Small intestine (tissue), 7 donors: Measurements from ENCODE around the gene SMG1. TPM values are rescaled to one million over a fixed set of nuclear protein-coding genes. Genes with fewer than 3 reads are reported as not detected.
"Not testable (repeated sequence)": the region's sequence is repeated elsewhere in the genome, so short reads cannot be mapped to it uniquely, and the experiment has no call there.

ENCODE experiments used
- DNase-seq, 2 donors: peaks; one replicate each; pipeline versions ENCODE4 v3.0.0 to v3.0.0-alpha.2; 2013
- FAIRE-seq: peaks from 2 replicates; lab custom pipeline; 2012; peaks lifted over from hg19 to GRCh38; lab: Jason Lieb, UNC
- H3K27ac ChIP-seq, 3 donors: one replicate each; pipeline ENCODE4 v1.5.1; 2013; ENCODE audit warnings: low read length in 2 of 3, mild to moderate bottlenecking in 2 of 3, control low read depth in 1 of 3, inconsistent platforms in 1 of 3, low read depth in 1 of 3, moderate library complexity in 1 of 3
- H3K27me3 ChIP-seq, 3 donors: one replicate each; pipeline ENCODE4 v1.6.1; 2013; ENCODE audit warnings: low read length in 3 of 3, inconsistent platforms in 1 of 3; ENCODE audit not compliant: control insufficient read depth in 3 of 3, insufficient read depth in 3 of 3
- H3K36me3 ChIP-seq, 3 donors: one replicate each; pipeline ENCODE4 v1.6.1; 2013; ENCODE audit warnings: low read length in 3 of 3, inconsistent platforms in 1 of 3, low read depth in 1 of 3, mild to moderate bottlenecking in 1 of 3, moderate library complexity in 1 of 3; ENCODE audit not compliant: control insufficient read depth in 3 of 3, insufficient read depth in 2 of 3
- H3K4me1 ChIP-seq, 3 donors: one replicate each; pipeline ENCODE4 v1.6.1; 2013; ENCODE audit warnings: low read length in 2 of 3, inconsistent platforms in 1 of 3, low read depth in 1 of 3, mild to moderate bottlenecking in 1 of 3, moderate library complexity in 1 of 3; ENCODE audit not compliant: control insufficient read depth in 3 of 3, insufficient read depth in 2 of 3
- H3K4me3 ChIP-seq, 3 donors: one replicate each; pipeline ENCODE4 v1.5.1; 2013; ENCODE audit warnings: low read length in 3 of 3, control low read depth in 1 of 3, inconsistent platforms in 1 of 3, low read depth in 1 of 3, mild to moderate bottlenecking in 1 of 3, moderate library complexity in 1 of 3
- H3K9me3 ChIP-seq, 2 donors: one replicate each; pipeline ENCODE4 v1.6.1; 2013; ENCODE audit warnings: low read depth in 1 of 2, low read length in 1 of 2; ENCODE audit not compliant: control insufficient read depth in 2 of 2, insufficient read depth in 1 of 2
- WGBS, 3 donors: extraction: QIAGEN DNeasy Blood & Tissue Kit; methylation state at CpG; one replicate each; pipeline ENCODE4 v1.1.7; 2013; 5-methylcytosine and 5-hydroxymethylcytosine counted together
- polyA plus RNA-seq, 4 donors: library from polyadenylated mRNA; stranded (reverse) in 3 of 4; unstranded in 1 of 4; fragments of 200-250 nt in 3 of 4; fragments of 120-200 nt in 1 of 4; gene quantifications; one replicate each; pipeline versions ENCODE4 v1.2.1 to v1.2.3, GENCODE V29; 2013
- donor health status: healthy with polysubstance abuse.
- donor health status: control.
- donor health status: control.
- donor health status: Bipolar disorder and iron deficiency.
- donor health status: healthy.

Gene SMG1
- polyA plus RNA-seq, 4 donors = 9.2 to 43.4 (median 12.1) TPM

- H3K27ac ChIP-seq, H3K4me1 ChIP-seq, DNase-seq, FAIRE-seq, H3K9me3 ChIP-seq, H3K4me3 ChIP-seq, H3K27me3 ChIP-seq, H3K36me3 ChIP-seq: not testable (repeated sequence)
- 73 to 87% (median 82%) methylated on average over 2 of the region's 2 CpGs for WGBS, 3 donors
Measured at GRCh38 chr16:18884456-18884855, 41.8 kb downstream of the SMG1 start.

- WGBS, 3 donors = 93 to 97% (median 93%) methylated on average over 4 of the region's 4 CpGs
- not testable (repeated sequence) for H3K9me3 ChIP-seq, H3K4me3 ChIP-seq, FAIRE-seq, H3K27me3 ChIP-seq, DNase-seq, H3K27ac ChIP-seq, H3K4me1 ChIP-seq
- H3K36me3 ChIP-seq = peaks cover 0 to 23% (median 1%) of the 10 kb centered on the region in 3 donors
Measured at GRCh38 chr16:18877734-18878133, 48.5 kb downstream of the SMG1 start.

GRCh38 chr16:18877259-18877658 lies 48.9 kb downstream of the SMG1 start:
- not testable (repeated sequence) for H3K9me3 ChIP-seq, DNase-seq, H3K4me1 ChIP-seq, H3K4me3 ChIP-seq, FAIRE-seq, H3K27ac ChIP-seq, H3K27me3 ChIP-seq
- peaks cover 0 to 24% (median 1%) of the 10 kb centered on the region in 3 donors for H3K36me3 ChIP-seq
- WGBS, 3 donors = 78 to 89% (median 87%) methylated on average over 4 of the region's 4 CpGs

GRCh38 chr16:18876301-18876700 lies 49.9 kb downstream of the SMG1 start:
- H3K9me3 ChIP-seq, H3K4me1 ChIP-seq, DNase-seq, H3K4me3 ChIP-seq, H3K27me3 ChIP-seq, H3K27ac ChIP-seq, FAIRE-seq: not testable (repeated sequence)
- WGBS, 3 donors = 80 to 95% (median 93%) methylated on average over 5 of the region's 5 CpGs
- H3K36me3 ChIP-seq = peaks cover 0 to 22% (median 1%) of the 10 kb centered on the region in 3 donors

GRCh38 chr16:18869043-18869771 lies 57.0 kb downstream of the SMG1 start:
- H3K4me3 ChIP-seq, FAIRE-seq, DNase-seq, H3K4me1 ChIP-seq, H3K27me3 ChIP-seq, H3K9me3 ChIP-seq, H3K27ac ChIP-seq: not testable (repeated sequence)
- peaks cover 0 to 18% (median 1%) of the 10 kb centered on the region in 3 donors for H3K36me3 ChIP-seq
- 61 to 74% (median 71%) methylated on average over 2 of the region's 2 CpGs for WGBS, 3 donors

GRCh38 chr16:18866277-18866823 lies 59.9 kb downstream of the SMG1 start:
- H3K27me3 ChIP-seq, FAIRE-seq, H3K4me3 ChIP-seq, H3K4me1 ChIP-seq, H3K9me3 ChIP-seq, H3K27ac ChIP-seq, H3K36me3 ChIP-seq: not testable (repeated sequence)
- WGBS, 3 donors = 60 to 74% (median 71%) methylated on average over 2 of the region's 2 CpGs
- DNase-seq = peak in 1 of 2 donors; percentile 20

- not testable (repeated sequence) for FAIRE-seq, H3K4me3 ChIP-seq, H3K27me3 ChIP-seq, H3K4me1 ChIP-seq, H3K9me3 ChIP-seq
- peak overlapping the region in 2 of 3 donors; percentile 55 to 58 for H3K27ac ChIP-seq
- peak; percentile 54 to 74 for DNase-seq
- H3K36me3 ChIP-seq = peaks cover 0 to 13% (median 0%) of the 10 kb centered on the region in 3 donors
Measured at GRCh38 chr16:18862891-18863290, 63.3 kb downstream of the SMG1 start.

- H3K4me3 ChIP-seq = no peak overlapping the region
- peaks cover 4 to 33% (median 23%) of the 10 kb centered on the region in 3 donors for H3K36me3 ChIP-seq
Measured at GRCh38 chr16:18855196-18855595, 71.0 kb downstream of the SMG1 start.

More at GRCh38 chr16:18855196-18855595, 71.0 kb downstream of the SMG1 start:
- H3K27me3 ChIP-seq = no peaks in the 10 kb centered on the region
- 93 to 100% (median 100%) methylated on average over 1 of the region's 1 CpG for WGBS, 3 donors
- FAIRE-seq = no peak
- no peak overlapping the region for H3K27ac ChIP-seq
- no peaks in the 10 kb centered on the region for H3K9me3 ChIP-seq
- no peaks in the 10 kb centered on the region for H3K4me1 ChIP-seq
- no peak for DNase-seq
